Activated CD8-positive, alpha-beta memory T cell treated with anti-CD3 and anti-CD28 coated beads for 24 hours (primary cell): ENCODE data around the gene HAND1.
"Not testable (repeated sequence)": the region's sequence is repeated elsewhere in the genome, so short reads cannot be mapped to it uniquely, and the experiment has no call there.

Source experiments
- DNase-seq: peaks from one replicate; pipeline ENCODE4 v3.0.0-alpha.2; 2020

The HAND1 gene

GRCh38 chr5:154478224-154478565 lies at the start of gene HAND1:
Gene HAND1, minus strand, starts transcription at chr5:154478227. Its CDS starts 219 bp downstream, at chr5:154478008.
- DNase-seq, result no peak

- no peak for DNase-seq
Measured at GRCh38 chr5:154526231-154527226, 48.5 kb upstream of the HAND1 start.

GRCh38 chr5:154524859-154525258 lies 46.8 kb upstream of the HAND1 start:
- no peak for DNase-seq

GRCh38 chr5:154524181-154524580 lies 46.2 kb upstream of the HAND1 start:
- no peak for DNase-seq

GRCh38 chr5:154523709-154524108 lies 45.7 kb upstream of the HAND1 start:
- DNase-seq, result no peak

GRCh38 chr5:154523104-154523503 lies 45.1 kb upstream of the HAND1 start:
- DNase-seq, result no peak

- DNase-seq, result no peak
Measured at GRCh38 chr5:154522284-154522683, 44.3 kb upstream of the HAND1 start.

- no peak for DNase-seq
Measured at GRCh38 chr5:154521756-154522155, 43.7 kb upstream of the HAND1 start.

GRCh38 chr5:154520861-154521453 lies 42.9 kb upstream of the HAND1 start:
- DNase-seq, result no peak

- no peak for DNase-seq
Measured at GRCh38 chr5:154519359-154519758, 41.3 kb upstream of the HAND1 start.

GRCh38 chr5:154518438-154518867 lies 40.4 kb upstream of the HAND1 start:
- DNase-seq, result no peak

GRCh38 chr5:154517810-154518437 lies 39.9 kb upstream of the HAND1 start:
- no peak for DNase-seq

GRCh38 chr5:154517181-154517580 lies 39.2 kb upstream of the HAND1 start:
- no peak for DNase-seq

GRCh38 chr5:154516475-154516874 lies 38.4 kb upstream of the HAND1 start:
- no peak for DNase-seq

GRCh38 chr5:154515488-154515887 lies 37.5 kb upstream of the HAND1 start:
- not testable (repeated sequence) for DNase-seq

- DNase-seq, result no peak
Measured at GRCh38 chr5:154514331-154514730, 36.3 kb upstream of the HAND1 start.

GRCh38 chr5:154513669-154514084 lies 35.6 kb upstream of the HAND1 start:
- no peak for DNase-seq

GRCh38 chr5:154511984-154512383 lies 34.0 kb upstream of the HAND1 start:
- no peak for DNase-seq

- no peak for DNase-seq
Measured at GRCh38 chr5:154509784-154510555, 31.9 kb upstream of the HAND1 start.

GRCh38 chr5:154508114-154508513 lies 30.1 kb upstream of the HAND1 start:
- no peak for DNase-seq

GRCh38 chr5:154506716-154507080 lies 28.7 kb upstream of the HAND1 start:
- no peak for DNase-seq

- DNase-seq, result no peak
Measured at GRCh38 chr5:154506049-154506715, 28.2 kb upstream of the HAND1 start.
